RPMI7951 (cell line): ENCODE results near the gene CEACAM4. TPM values are rescaled to one million over a fixed set of nuclear protein-coding genes. Genes with fewer than 3 reads are reported as not detected.
"Not testable (repeated sequence)": the region's sequence is repeated elsewhere in the genome, so short reads cannot be mapped to it uniquely, and the experiment has no call there.

Experiments used
- DNase-seq: peaks from one replicate; pipeline ENCODE4 v3.0.0-alpha.2; 2012; ENCODE audit warnings: low read depth
- total RNA-seq: library from RNA; depleted of rRNA; stranded (reverse); fragments of >200 nt; shearing (Covaris generic); gene quantifications from 2 replicates; pipeline ENCODE4 v1.2.3, GENCODE V29; 2014; rRNA removed

The CEACAM4 gene
- not detected in 2 replicates for total RNA-seq

- no peak for DNase-seq
These were observed at the start of gene CEACAM4 for GRCh38 chr19:41626877-41627276. TSS of gene CEACAM4 (minus strand) at chr19:41627074. CDS start at chr19:41626963, 111 bp downstream.

DNA sequence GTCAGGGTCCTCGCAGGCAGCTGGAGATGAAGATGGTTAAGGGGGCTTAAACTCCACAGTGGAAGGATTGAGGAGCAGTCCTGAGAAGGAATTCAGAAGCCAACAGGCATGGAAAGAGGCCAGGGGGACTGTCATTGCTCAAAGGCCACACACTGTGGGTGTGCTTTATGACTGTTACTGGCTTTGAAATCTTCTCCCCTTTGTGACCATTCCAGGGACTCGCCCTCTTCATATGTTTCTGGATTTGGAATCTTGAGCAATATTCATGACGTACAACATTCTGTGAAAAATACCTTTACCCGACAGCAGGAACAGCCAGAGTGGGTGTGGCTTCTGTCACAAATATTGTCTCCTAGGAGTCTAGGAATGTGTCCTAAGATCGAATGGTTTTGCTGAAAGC is 44.6 kb upstream of the CEACAM4 start:
- DNase-seq = no peak

GRCh38 chr19:41670755-41671154 is 43.9 kb upstream of the CEACAM4 start:
- no peak for DNase-seq

- DNase-seq = no peak
These were observed 41.4 kb upstream of the CEACAM4 start for GRCh38 chr19:41668315-41668714.

DNA sequence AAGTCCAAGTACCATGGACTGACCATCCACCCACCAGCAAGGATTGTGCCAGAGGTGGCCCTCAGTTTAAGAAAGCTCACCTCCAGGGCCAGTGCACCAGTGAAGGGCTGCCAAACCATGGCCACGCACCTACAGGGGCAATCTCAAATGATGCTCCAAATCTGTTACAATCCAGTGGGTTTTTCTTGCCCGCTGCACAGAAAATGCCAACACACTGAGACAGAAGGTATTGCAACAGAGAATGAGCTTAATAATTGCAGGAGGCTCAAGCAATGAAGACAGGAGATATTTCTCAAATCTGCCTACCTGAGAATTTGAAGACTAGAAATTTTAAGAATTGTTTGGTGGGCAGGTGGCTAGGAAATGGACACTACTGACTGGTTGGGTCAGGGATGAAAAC is 39.2 kb upstream of the CEACAM4 start:
- no peak for DNase-seq

DNA sequence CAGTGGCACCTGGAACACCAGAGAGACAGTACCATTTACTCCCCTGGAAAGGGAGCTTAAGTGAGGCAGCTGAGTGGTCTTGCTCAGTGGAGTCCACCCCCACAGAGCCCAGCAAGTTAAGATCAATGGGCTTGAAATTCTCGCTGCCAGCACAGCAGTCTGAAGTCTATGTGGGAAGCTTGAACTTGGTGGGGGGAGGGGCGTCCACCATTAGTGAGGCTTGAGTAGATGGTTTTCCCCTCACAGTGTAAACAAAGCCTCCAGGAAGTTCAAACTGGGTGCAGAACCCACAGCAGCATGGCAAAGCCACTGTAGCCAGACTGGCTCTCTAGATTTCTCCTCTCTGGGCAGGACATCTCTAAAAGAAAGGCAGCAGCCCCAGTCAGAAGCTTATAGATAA is 30.3 kb upstream of the CEACAM4 start:
- DNase-seq = no peak

DNA sequence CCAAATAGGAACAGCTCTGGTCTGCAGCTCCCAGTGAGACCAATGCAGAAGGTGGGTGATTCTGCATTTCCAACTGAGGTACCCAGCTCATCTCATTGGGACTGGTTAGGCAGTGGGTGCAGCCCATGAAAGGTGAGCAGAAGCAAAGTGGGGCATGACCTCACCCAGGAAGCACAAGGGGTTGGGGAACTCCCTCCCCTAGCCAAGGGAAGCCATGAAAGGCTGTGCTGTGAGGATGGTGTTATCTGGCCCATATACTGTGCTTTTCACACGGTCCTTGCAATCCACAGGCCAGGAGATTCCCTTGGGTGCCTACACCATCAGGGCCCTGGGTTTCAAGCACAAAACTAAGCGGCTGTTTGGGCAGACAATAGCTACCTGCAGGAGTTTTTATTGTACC is 29.9 kb upstream of the CEACAM4 start:
- DNase-seq = not testable (repeated sequence)

DNA sequence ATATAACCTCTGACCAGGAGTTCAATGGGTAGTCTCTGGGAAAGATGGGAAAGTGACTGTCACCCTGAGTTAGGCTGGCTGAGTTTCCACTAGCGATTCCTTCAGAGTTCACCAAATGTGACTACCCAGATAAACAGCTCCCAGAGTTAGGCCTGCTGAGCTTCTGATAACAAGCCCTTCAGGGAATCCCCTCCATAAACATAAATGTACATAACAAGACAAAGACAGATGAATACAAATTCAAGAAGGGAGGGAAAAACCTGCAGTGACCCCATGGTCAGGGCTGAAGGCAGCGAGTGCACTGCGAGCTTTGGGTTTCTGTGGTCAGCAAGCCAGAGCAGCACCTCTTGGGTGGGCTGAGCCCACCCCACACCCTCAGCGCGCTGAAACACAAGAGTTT is 25.4 kb upstream of the CEACAM4 start:
- DNase-seq = no peak

GRCh38 chr19:41649827-41650226 is 23.0 kb upstream of the CEACAM4 start:
- no peak for DNase-seq

DNA sequence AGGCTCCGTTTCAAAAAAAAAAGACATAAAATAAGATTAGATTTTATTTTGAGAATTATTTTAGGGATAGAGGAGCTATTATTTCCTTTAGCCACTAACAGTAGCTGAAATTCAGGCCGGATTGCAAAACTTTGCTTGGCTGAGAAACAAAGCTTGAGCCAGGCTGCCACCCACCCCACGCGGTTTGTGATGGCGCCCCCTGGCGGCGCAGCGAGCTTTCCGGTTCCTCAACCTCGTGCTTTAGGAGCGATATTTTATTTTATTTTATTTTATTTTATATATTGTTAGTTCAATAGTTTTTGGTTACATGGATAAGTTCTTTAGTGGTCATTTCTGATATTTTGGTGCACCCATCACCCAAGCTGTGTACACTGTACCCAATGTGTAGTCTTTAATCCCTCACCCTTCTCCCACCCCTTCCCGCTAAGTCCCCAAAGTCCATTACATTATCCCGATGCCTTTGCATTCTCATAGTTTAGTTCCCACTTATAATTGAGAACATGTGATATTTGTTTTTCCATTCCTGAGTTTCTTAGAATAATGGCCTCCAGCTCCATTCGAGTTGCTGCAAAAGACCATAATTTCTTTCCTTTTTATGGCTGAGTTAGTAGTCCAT is 19.8 kb upstream of the CEACAM4 start:
- no peak for DNase-seq

- DNase-seq = peak; percentile 49
These were observed 15.1 kb upstream of the CEACAM4 start for GRCh38 chr19:41641879-41642485.

DNA sequence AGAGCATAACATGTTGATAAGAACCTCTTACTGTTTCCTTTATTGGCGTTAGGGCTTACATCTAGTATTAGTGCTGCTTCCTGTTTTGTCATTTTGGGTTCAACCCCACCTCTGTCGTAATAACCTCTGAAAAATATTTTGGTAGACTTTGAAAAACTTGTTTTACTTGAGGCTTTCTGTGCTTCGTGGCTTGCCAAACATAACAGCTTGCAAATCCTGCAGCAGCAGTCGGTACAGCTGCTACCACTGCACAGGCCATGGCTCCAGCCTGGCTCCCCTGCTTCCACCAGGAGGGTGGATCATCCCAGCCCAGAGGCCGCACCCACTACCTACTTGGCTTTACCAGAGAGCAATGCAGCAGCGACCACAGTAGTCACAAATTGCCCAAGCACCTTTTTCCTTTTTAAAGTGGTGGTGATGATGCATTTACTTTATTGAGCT is 11.8 kb upstream of the CEACAM4 start:
- DNase-seq = no peak

- DNase-seq = no peak
These were observed 10.6 kb upstream of the CEACAM4 start for GRCh38 chr19:41637484-41637883.

- DNase-seq = no peak
These were observed 1.2 kb upstream of the CEACAM4 start for GRCh38 chr19:41627966-41628675.

DNA sequence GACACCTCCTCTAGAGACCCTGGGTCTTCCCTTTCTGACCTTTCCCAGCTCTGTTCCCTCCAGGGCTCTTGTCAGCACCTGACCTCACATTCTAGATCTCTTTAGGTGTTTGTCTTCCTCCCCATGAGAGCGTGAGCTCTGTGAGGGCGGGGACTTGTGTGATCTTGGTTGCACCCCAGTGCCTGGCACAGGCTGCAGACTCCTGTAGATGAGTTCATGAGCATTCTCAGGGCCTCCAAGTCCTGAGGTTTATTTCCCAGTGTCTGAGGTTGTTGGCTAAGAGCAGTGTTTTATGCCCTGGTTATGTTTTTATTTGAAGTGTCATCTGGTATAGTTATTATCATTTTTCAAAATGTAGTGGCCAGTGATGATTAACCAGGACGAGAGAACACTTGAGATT is 596 bp downstream of the CEACAM4 start:
- DNase-seq = no peak

- no peak for DNase-seq
These were observed 1.9 kb downstream of the CEACAM4 start for GRCh38 chr19:41624937-41625336.

DNA sequence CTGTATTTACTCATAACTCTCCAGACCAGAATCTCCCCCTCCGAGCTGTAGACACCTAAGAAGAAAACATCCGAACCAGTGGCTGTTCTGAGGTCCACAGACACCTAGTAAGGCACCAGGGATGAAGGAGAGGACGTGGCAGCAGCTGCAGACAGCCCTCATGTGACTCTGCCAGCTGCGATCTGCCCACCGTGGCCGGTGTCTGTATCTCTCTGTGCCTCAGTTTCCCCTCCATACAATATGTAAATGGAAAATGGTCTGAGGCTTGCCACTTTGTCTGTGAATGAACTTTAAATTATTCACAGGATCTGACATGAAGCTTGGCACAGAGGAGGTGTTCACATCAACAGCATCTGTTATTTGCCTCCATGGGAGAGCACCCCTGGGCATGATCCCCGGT is 2.4 kb downstream of the CEACAM4 start:
- DNase-seq = no peak

- DNase-seq = no peak
These were observed 3.5 kb downstream of the CEACAM4 start for GRCh38 chr19:41623360-41623759.

- no peak for DNase-seq
These were observed 5.2 kb downstream of the CEACAM4 start for GRCh38 chr19:41621654-41622053.

DNA sequence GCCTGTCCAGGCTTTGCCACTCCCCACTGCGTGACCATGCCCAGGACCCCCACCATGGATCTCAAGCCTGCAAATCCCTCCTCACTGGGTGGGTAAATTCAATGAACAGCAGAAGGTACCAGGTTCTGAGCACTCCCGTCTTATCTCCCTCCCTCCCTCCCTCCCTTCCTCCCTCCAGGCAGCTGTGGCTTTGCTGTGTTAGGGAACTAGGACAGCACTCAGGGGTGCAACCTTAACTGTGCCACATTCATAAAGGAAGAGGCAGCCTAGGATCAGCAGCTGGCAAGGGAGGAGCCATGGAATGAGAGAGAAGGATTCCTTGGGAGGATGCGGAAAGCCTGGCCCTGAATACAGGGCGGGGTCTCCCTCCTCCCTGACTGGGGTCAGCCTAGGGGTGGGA is 5.6 kb downstream of the CEACAM4 start:
- no peak for DNase-seq

DNA sequence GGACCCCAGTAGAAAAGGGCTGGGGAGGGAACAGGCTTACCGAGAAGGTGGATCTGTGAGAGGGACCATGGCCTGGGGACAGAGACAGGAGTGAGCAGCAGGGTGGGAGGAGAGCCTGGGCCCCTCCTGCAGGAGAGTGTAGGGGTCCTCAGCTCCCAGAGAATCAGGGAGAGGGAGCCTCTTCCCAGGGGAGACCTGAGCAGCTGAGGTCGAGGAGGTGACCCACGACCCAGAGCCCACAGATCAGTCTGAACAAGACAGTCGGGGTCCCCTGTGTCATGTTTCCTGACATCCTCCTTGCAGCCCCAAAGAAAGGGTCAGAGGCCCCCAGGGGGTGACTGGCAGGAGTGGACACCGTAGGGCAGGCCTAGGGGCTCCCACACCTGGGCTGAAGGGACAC is 6.7 kb downstream of the CEACAM4 start:
- DNase-seq = no peak

GRCh38 chr19:41619018-41619556 is 7.8 kb downstream of the CEACAM4 start:
- DNase-seq = no peak
